ENCODE data around the gene ADGRA1. TPM values are rescaled to one million over a fixed set of nuclear protein-coding genes. Genes with fewer than 3 reads are reported as not detected.

Gene ADGRA1
- total RNA-seq, 4 donors from 2014 or later = 0.13 TPM; not detected in 3

DNA sequence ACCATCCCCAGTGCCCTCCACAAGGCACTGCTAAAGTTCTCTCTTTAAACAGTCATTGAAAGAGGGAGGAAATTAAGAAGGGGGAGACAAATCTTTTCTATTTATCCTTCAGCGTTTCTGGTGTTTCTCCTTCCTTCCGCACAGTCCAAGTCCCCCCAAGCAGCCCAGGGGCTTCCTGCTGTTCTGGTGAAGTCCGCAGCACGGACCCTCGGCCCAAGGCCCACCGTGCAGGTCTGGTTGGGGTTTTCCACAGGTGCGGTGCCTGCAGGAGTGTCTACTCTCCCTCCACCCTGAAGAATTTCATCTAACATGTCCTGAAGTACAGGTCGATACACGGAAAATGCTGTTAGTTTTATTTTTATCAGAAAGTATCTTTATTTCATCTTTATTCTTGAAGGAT, 38.2 kb downstream of the ADGRA1 start:
- Histone ChIP-seq H3K9me3 (no peaks in the 10 kb centered on the region), H3K27me3 (peaks cover 78% of the 10 kb centered on the region), H3K27ac (no peak overlapping the region), H3K36me3 (no peaks in the 10 kb centered on the region), H3K4me3 (no peak overlapping the region), H3K4me1 (no peaks in the 10 kb centered on the region)
- WGBS, 2 donors (ENCODE audit: low coverage in 1 of 2) = 77 to 89% methylated on average over 4 to 9 of the region's 9 CpGs
- no peak for ATAC-seq
- TF ChIP-seq POLR2A (IDR thresholded peaks at IDR 0.05) (no peak), EP300 (IDR thresholded peaks at IDR 0.05) (no peak), POLR2AphosphoS5 (IDR thresholded peaks at IDR 0.05) (no peak)
- TF ChIP-seq, protein P1, sequence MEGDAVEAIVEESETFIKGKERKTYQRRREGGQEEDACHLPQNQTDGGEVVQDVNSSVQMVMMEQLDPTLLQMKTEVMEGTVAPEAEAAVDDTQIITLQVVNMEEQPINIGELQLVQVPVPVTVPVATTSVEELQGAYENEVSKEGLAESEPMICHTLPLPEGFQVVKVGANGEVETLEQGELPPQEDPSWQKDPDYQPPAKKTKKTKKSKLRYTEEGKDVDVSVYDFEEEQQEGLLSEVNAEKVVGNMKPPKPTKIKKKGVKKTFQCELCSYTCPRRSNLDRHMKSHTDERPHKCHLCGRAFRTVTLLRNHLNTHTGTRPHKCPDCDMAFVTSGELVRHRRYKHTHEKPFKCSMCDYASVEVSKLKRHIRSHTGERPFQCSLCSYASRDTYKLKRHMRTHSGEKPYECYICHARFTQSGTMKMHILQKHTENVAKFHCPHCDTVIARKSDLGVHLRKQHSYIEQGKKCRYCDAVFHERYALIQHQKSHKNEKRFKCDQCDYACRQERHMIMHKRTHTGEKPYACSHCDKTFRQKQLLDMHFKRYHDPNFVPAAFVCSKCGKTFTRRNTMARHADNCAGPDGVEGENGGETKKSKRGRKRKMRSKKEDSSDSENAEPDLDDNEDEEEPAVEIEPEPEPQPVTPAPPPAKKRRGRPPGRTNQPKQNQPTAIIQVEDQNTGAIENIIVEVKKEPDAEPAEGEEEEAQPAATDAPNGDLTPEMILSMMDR (IDR thresholded peaks at IDR 0.05) = no peak

DNA sequence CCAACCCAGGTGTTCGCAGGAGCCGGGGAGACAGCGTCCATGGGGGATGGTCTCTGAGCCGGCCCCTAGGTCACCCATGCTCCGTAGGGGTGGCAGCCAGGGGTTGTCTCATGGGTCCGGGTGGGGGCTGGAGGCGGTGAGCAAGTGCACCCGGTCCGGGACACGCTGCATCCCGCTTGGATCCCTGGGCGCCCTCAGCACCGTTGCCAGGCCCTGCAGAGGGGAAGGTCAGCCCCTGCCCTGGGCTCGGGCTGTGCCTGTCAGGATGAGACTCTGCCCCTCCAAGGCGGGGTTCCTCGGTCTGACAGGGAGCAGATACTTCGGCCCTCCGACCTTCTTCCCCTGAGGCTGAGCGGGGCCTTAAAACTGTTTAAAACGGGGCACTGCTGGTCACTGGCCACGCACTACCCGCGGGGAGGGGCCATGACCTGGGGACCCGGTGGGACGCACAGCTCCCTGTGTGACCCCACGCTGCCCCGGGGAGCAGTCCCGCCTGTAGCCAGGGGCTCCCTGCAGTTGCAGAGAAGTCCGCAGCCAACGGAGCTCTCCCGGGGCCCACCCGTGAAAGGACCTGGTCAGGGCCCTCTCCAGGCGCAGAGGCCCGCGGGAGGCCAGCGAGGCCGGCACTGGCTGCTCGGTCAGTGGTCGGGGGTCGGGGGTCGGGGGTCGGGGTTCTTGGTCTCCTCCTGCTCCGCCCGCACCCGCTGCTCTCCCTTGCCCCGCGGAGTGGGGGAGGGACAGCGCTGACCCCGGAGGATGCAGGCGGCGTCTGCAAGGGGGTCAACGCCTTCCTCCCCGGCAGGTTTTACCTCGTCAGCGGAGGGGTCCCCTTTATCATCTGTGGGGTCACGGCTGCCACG, 38.9 kb downstream of the ADGRA1 start:
- H3K27ac ChIP-seq = no peak overlapping the region
- H3K27me3 ChIP-seq = peaks cover 78% of the 10 kb centered on the region
- H3K4me3 ChIP-seq = no peak overlapping the region
- H3K9me3 ChIP-seq = no peaks in the 10 kb centered on the region
- no CpG with 5 or more reads among the region's 57 CpGs for WGBS, 2 donors (ENCODE audit: low coverage in 1 of 2)
- no peak for ATAC-seq
- no peaks in the 10 kb centered on the region for H3K36me3 ChIP-seq
- TF ChIP-seq POLR2A (IDR thresholded peaks at IDR 0.05) = no peak
- TF ChIP-seq, protein P1 (IDR thresholded peaks at IDR 0.05) = no peak
- TF ChIP-seq EP300 (IDR thresholded peaks at IDR 0.05) = no peak
- no peak for TF ChIP-seq POLR2AphosphoS5 (IDR thresholded peaks at IDR 0.05)
- no peaks in the 10 kb centered on the region for H3K4me1 ChIP-seq

DNA sequence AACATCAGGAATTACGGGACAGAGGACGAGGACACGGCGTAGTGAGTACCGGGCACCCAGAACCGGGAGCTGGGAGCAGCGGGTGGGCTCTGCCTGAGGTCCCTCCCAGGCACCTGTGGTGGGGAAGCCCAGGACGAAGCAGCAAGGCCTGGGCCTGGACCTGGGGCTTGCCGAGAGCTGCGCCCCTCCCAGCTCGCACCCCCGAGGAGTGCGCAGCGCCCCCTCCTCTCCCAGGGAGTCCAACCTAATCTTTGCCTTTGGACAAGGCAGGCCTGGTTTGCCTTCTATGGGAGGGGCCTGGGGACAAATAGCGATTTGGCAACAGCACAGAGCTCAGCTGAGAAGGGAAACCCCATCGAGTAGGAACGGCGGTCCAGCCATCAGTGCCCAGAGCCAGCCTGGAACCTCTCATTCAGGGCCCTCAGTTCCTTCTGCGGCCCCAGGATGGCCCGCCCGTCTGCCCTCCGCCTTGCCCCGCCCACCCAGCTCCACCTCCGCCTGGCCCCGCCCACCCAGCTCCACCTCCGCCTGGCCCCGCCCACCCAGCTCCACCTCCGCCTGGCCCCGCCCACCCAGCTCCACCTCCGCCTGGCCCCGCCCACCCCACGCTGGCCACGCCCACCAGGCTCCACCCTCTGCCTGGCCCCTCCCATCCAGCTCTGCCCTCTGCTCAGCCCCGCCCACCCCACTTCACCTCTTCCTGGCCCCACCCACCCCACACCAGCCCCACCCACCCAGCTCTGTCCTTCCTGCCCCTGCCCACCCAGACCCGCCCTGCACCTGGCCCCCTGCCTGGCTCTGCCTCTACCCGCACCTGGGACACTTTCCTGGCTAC, 39.8 kb downstream of the ADGRA1 start:
- Histone ChIP-seq H3K36me3 (no peaks in the 10 kb centered on the region), H3K27me3 (peaks cover 73% of the 10 kb centered on the region), H3K9me3 (no peaks in the 10 kb centered on the region), H3K27ac (no peak overlapping the region), H3K4me1 (no peaks in the 10 kb centered on the region), H3K4me3 (no peak overlapping the region)
- WGBS, 2 donors (ENCODE audit: low coverage in 1 of 2) = 64 to 67% methylated on average over 1 to 5 of the region's 36 CpGs
- no peak for ATAC-seq
- no peak for TF ChIP-seq EP300 (IDR thresholded peaks at IDR 0.05)
- TF ChIP-seq POLR2A (IDR thresholded peaks at IDR 0.05) = no peak
- TF ChIP-seq, protein P1 (IDR thresholded peaks at IDR 0.05) = no peak
- TF ChIP-seq POLR2AphosphoS5 (IDR thresholded peaks at IDR 0.05) = no peak

DNA sequence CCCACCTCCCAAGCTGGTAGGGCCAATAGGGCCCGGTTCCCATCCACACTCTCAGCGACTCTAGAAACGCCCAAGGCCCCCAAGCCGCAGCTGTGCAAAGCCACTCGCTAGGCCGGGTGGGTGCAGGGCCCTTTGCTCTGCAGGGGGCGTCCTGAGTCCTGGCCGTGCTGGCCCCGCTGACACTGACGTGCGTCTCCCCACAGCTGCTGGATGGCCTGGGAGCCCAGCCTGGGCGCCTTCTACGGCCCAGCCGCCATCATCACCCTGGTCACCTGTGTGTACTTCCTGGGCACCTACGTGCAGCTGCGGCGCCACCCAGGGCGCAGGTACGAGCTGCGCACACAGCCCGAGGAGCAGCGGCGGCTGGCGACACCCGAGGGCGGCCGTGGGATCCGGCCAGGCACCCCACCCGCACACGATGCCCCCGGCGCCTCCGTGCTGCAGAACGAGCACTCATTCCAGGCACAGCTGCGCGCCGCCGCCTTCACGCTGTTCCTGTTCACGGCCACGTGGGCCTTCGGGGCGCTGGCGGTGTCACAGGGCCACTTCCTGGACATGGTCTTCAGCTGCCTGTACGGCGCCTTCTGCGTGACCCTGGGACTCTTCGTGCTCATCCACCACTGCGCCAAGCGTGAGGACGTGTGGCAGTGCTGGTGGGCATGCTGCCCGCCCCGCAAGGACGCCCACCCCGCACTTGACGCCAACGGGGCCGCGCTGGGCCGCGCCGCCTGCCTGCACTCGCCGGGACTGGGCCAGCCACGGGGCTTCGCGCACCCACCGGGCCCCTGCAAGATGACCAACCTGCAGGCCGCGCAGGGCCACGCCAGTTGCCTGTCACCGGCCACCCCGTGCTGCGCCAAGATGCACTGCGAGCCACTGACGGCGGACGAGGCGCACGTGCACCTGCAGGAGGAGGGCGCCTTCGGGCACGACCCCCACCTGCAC, 40.7 kb downstream of the ADGRA1 start:
- H3K36me3 ChIP-seq = no peaks in the 10 kb centered on the region
- no peak for ATAC-seq
- H3K4me1 ChIP-seq = no peaks in the 10 kb centered on the region
- TF ChIP-seq, protein P1 (IDR thresholded peaks at IDR 0.05) = no peak
- TF ChIP-seq POLR2A (IDR thresholded peaks at IDR 0.05) = no peak
- no peak for TF ChIP-seq EP300 (IDR thresholded peaks at IDR 0.05)
- TF ChIP-seq POLR2AphosphoS5 (IDR thresholded peaks at IDR 0.05) = no peak
- no peak overlapping the region for H3K4me3 ChIP-seq
- H3K27me3 ChIP-seq = peaks cover 64% of the 10 kb centered on the region
- WGBS, 2 donors (ENCODE audit: low coverage in 1 of 2) = no CpG with 5 or more reads among the region's 83 CpGs
- no peak overlapping the region for H3K27ac ChIP-seq
- no peaks in the 10 kb centered on the region for H3K9me3 ChIP-seq
